AG09309 (cell line): ENCODE data around the gene DNAH17.
A peak's percentile ranks its signal among the peaks of the same experiment; 100 is the strongest.

Source experiments
- DNase-seq: peaks from one replicate; pipeline ENCODE4 v3.0.0-alpha.2; 2010; ENCODE audit warnings: low read depth
- H3K4me3 ChIP-seq: 2 replicates; pipeline ENCODE4 v1.5.1; 2011; ENCODE audit warnings: mild to moderate bottlenecking, low read depth, low read length, moderate library complexity; ENCODE audit not compliant: control insufficient read depth
- CTCF ChIP-seq: IDR thresholded peaks from 2 replicates; pipeline ENCODE4 v1.5.1; 2011; ENCODE audit warnings: mild to moderate bottlenecking, low read depth, low read length, inconsistent platforms; ENCODE audit not compliant: insufficient read depth, control insufficient read depth; ENCODE audit errors: missing control alignments

DNAH17 gene

GRCh38 chr17:78392295-78392694 is 184.9 kb downstream of the DNAH17 start:
- no peak overlapping the region for H3K4me3 ChIP-seq
- DNase-seq: no peak
- no peak for TF ChIP-seq CTCF

GRCh38 chr17:78391843-78392242 is 185.4 kb downstream of the DNAH17 start:
- H3K4me3 ChIP-seq: no peak overlapping the region
- DNase-seq: no peak
- TF ChIP-seq CTCF: no peak

GRCh38 chr17:78391051-78391431 is 186.2 kb downstream of the DNAH17 start:
- TF ChIP-seq CTCF: no peak
- no peak overlapping the region for H3K4me3 ChIP-seq
- no peak for DNase-seq

- no peak overlapping the region for H3K4me3 ChIP-seq
- peak; percentile 89 for DNase-seq
- peak; percentile 5 for TF ChIP-seq CTCF
Observed at GRCh38 chr17:78390241-78391050, 186.8 kb downstream of the DNAH17 start.

- TF ChIP-seq CTCF: no peak
- DNase-seq: no peak
- H3K4me3 ChIP-seq: no peak overlapping the region
Observed at GRCh38 chr17:78387977-78388941, 188.9 kb downstream of the DNAH17 start.

GRCh38 chr17:78384479-78385175 is 192.6 kb downstream of the DNAH17 start:
- no peak overlapping the region for H3K4me3 ChIP-seq
- TF ChIP-seq CTCF: no peak

More at GRCh38 chr17:78384479-78385175, 192.6 kb downstream of the DNAH17 start:
- DNase-seq: no peak
